ENCODE data around the gene GSC2.

GSC2 gene

GRCh38 chr22:19133561-19133960, 16.5 kb downstream of the GSC2 start:
- no peak for DNase-seq (ENCODE audit: low read depth)

- DNase-seq (ENCODE audit: low read depth): no peak
These were observed 17.2 kb downstream of the GSC2 start for GRCh38 chr22:19132693-19133400.

GRCh38 chr22:19132153-19132552, 17.9 kb downstream of the GSC2 start:
- DNase-seq (ENCODE audit: low read depth): no peak

- DNase-seq (ENCODE audit: low read depth): no peak
These were observed 18.4 kb downstream of the GSC2 start for GRCh38 chr22:19131685-19132015.

GRCh38 chr22:19130959-19131684, 19.0 kb downstream of the GSC2 start, which contains the start of gene TSSK2:
Gene TSSK2 (plus strand): TSS chr22:19131308. CDS start chr22:19131400, 92 bp downstream.
- DNase-seq (ENCODE audit: low read depth): no peak

GRCh38 chr22:19129871-19130270, 20.2 kb downstream of the GSC2 start:
- DNase-seq (ENCODE audit: low read depth): no peak

- DNase-seq (ENCODE audit: low read depth): no peak
These were observed 21.0 kb downstream of the GSC2 start for GRCh38 chr22:19128946-19129727.

GRCh38 chr22:19128009-19128401, 22.1 kb downstream of the GSC2 start:
- no peak for DNase-seq (ENCODE audit: low read depth)

GRCh38 chr22:19127329-19128008, 22.6 kb downstream of the GSC2 start:
- DNase-seq (ENCODE audit: low read depth): no peak

- no peak for DNase-seq (ENCODE audit: low read depth)
These were observed 23.5 kb downstream of the GSC2 start for GRCh38 chr22:19126309-19127273.

- no peak for DNase-seq (ENCODE audit: low read depth)
These were observed 24.4 kb downstream of the GSC2 start for GRCh38 chr22:19125474-19126308.

- no peak for DNase-seq (ENCODE audit: low read depth)
These were observed 25.1 kb downstream of the GSC2 start for GRCh38 chr22:19125011-19125410.

GRCh38 chr22:19124377-19124776, 25.7 kb downstream of the GSC2 start:
- DNase-seq (ENCODE audit: low read depth): no peak

- no peak for DNase-seq (ENCODE audit: low read depth)
These were observed 26.2 kb downstream of the GSC2 start for GRCh38 chr22:19123936-19124335.

- no peak for DNase-seq (ENCODE audit: low read depth)
These were observed 27.2 kb downstream of the GSC2 start for GRCh38 chr22:19122752-19123492.

- peak; percentile 71 for DNase-seq (ENCODE audit: low read depth)
These were observed 27.8 kb downstream of the GSC2 start, which contains the start of gene DGCR2 for GRCh38 chr22:19122143-19122751. Gene DGCR2 (minus strand): TSS chr22:19122412. CDS start chr22:19122206, 206 bp downstream.

GRCh38 chr22:19121631-19122142, 28.4 kb downstream of the GSC2 start:
- DNase-seq (ENCODE audit: low read depth): no peak

GRCh38 chr22:19120829-19121630, 29.1 kb downstream of the GSC2 start:
- DNase-seq (ENCODE audit: low read depth): no peak

Measured in non-pigmented ciliary epithelial cell (primary cell).